Upper lobe of left lung (tissue), 4 donors: ENCODE data around the gene USP24.

Experiments
- CTCF ChIP-seq, 6 experiments: fragments of 450-650 bp in 4 of 6; fragments of 200-600 bp in 2 of 6; sonication (generic) in 2 of 6; IDR thresholded peaks; one replicate each; pipeline ENCODE4 v1.5.1; 2016 to 2019; ENCODE audit warnings: antibody characterized with exemption in 6 of 6
- EP300 ChIP-seq, 4 donors: sonication (generic); formaldehyde crosslinking; IDR thresholded peaks; one replicate each; pipeline ENCODE4 v1.5.1; 2017; ENCODE audit warnings: antibody characterized with exemption in 4 of 4, control low read depth in 2 of 4
- POLR2A ChIP-seq, 4 donors: fragments of 450-650 bp; IDR thresholded peaks; one replicate each; pipeline ENCODE4 v1.5.1; 2016 to 2017; ENCODE audit warnings: antibody characterized with exemption in 4 of 4, mild to moderate bottlenecking in 2 of 4
- POLR2AphosphoS5 ChIP-seq, 2 donors: sonication (generic); formaldehyde crosslinking; IDR thresholded peaks; one replicate each; pipeline ENCODE4 v1.5.1; 2017; ENCODE audit warnings: antibody characterized with exemption in 2 of 2

DNA sequence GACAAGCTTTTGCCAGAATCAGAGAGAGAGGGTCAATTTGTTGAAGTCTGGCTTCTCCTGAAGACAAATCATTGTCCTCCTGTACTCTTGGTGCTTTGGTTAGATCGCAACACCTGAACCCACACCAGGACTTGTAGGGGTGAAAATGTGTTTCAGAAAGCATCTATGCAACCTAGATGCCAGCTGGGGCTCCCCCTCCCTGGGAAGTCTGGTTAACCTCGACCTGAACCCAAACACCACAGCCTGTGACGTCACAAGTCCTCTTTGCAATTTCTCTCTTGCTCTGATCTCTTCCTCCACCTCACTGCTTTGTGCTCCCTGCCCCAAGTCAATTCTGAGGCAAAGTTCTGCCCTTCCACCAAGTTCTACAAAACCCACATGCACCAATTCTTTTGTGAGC, 42.8 kb upstream of the USP24 start:
- TF ChIP-seq POLR2A (IDR thresholded peaks at IDR 0.05) (no peak), CTCF (IDR thresholded peaks at IDR 0.05) (no peak), EP300 (IDR thresholded peaks at IDR 0.05) (no peak), POLR2AphosphoS5 (IDR thresholded peaks at IDR 0.05) (no peak)
